HG03432 (cell line): ENCODE data around the gene GNPTAB.

ENCODE experiments used
- ATAC-seq: cut with Tn5 transposase; IDR thresholded peaks from one replicate; pipeline ENCODE4 v1.9.1; 2021; ENCODE audit warnings: mild to moderate bottlenecking, moderate library complexity; ENCODE audit not compliant: unreplicated experiment

GNPTAB gene

DNA sequence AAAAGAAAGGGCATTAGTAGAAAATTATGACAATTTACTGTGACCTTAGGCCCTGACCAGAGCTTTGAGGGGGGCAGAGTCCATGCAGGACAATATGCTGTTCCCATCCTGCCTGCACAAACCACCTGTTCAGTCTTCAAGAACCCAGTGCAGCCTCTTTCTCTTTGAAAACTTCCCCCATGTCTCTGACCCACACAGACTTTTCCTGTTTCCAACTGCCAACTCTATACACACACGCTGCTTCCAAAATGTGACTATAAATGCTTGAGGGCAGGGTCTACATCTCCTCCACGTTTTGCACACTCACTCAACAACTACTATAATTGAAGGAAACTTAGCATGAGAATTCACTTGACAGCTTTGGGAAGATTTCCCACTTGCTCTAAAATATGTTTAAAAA, 54.9 kb downstream of the GNPTAB start:
- ATAC-seq = no peak

- ATAC-seq = peak; percentile 78
Observed at GRCh38 chr12:101773650-101774162, 57.1 kb downstream of the GNPTAB start.

GRCh38 chr12:101772012-101772775, 58.6 kb downstream of the GNPTAB start:
- no peak for ATAC-seq

DNA sequence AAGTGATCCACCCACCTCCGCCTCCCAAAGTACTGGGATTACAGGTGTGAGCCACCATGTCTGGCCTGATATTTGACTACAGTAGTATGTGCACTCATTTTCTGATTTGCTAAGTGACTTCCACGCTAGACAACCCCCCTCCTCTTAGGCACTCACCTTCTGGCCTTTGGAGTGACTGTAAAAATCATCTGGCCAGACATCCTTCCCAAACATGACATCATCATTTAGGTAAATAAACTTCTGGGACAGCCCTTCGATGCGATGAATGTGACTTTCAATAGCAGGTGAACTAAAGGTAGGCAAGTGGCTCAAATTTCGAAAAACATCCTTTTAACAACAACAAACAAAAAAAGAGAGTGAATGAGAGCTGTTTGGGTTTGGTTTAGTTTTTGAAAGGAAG, 60.9 kb downstream of the GNPTAB start:
- no peak for ATAC-seq

- no peak for ATAC-seq
Observed at GRCh38 chr12:101768781-101769180, 62.0 kb downstream of the GNPTAB start.

- ATAC-seq = no peak
Observed at GRCh38 chr12:101767537-101767936, 63.2 kb downstream of the GNPTAB start.

- ATAC-seq = no peak
Observed at GRCh38 chr12:101764051-101764792, 66.5 kb downstream of the GNPTAB start.

- ATAC-seq = no peak
Observed at GRCh38 chr12:101763246-101763931, 67.4 kb downstream of the GNPTAB start.

DNA sequence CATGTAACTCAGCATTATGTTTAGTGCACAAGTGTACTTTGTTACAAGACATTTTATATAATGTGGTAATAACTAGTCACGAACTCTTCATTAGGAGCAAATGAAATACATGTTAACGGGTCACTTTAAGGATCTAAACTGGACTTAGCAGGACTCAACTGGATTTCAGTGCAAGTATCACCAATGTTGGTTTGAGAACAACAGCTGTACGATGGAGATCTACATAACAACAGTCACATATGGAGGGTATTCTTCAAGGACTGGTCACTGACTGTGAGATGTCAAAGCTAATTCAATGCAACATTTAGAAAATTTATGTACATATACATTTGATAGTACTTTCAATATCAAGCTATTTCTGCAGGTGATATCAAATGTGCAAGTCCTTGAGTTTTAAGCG, 69.0 kb downstream of the GNPTAB start:
- ATAC-seq = no peak

DNA sequence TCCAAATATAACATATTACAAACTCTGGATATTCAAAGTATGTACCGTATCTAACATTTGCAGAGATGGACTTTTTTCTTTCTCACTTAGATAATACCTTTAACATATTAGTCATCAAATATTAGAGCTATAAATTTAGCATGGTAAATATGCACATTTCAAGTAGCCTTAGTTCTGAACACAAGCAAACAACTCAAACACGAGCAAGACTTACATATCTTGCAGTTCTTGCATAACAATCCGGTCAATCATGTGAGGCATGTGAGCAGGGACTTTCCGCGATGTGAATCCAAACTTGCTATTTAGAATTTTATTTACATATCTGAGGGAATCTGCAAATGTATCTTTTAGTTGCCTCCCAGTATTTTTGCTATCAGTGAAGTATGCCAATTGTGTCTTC, 69.4 kb downstream of the GNPTAB start:
- ATAC-seq = no peak

- ATAC-seq = peak; percentile 62
Observed at GRCh38 chr12:101759396-101760047, 71.2 kb downstream of the GNPTAB start.

- no peak for ATAC-seq
Observed at GRCh38 chr12:101750152-101750551, 80.6 kb downstream of the GNPTAB start.

- no peak for ATAC-seq
Observed at GRCh38 chr12:101749657-101750056, 81.1 kb downstream of the GNPTAB start.

- ATAC-seq = no peak
Observed at GRCh38 chr12:101748907-101749306, 81.9 kb downstream of the GNPTAB start.

GRCh38 chr12:101747697-101748096, 83.1 kb downstream of the GNPTAB start:
- ATAC-seq = no peak

DNA sequence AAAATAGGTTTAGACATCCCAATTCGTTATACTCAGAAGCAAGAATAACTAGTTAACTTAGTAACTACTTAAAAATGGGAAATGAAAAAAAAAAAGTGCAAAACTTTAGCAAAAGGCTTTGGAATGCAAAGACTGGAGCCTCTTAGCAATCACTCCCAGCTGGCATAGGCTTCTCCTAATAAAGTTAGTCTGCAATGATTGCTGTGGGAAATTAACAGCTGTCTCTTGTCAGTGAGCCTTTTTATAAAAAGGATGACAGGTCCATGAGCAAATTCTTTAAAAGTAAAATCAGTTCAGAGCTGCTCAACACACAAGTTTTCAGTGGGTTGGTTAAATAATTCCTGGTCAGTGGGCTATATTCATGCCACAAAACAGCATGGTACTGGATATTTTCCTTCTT, 84.1 kb downstream of the GNPTAB start:
- no peak for ATAC-seq

- no peak for ATAC-seq
Observed at GRCh38 chr12:101746196-101746595, 84.6 kb downstream of the GNPTAB start.

GRCh38 chr12:101745481-101745880, 85.3 kb downstream of the GNPTAB start:
- ATAC-seq = no peak

DNA sequence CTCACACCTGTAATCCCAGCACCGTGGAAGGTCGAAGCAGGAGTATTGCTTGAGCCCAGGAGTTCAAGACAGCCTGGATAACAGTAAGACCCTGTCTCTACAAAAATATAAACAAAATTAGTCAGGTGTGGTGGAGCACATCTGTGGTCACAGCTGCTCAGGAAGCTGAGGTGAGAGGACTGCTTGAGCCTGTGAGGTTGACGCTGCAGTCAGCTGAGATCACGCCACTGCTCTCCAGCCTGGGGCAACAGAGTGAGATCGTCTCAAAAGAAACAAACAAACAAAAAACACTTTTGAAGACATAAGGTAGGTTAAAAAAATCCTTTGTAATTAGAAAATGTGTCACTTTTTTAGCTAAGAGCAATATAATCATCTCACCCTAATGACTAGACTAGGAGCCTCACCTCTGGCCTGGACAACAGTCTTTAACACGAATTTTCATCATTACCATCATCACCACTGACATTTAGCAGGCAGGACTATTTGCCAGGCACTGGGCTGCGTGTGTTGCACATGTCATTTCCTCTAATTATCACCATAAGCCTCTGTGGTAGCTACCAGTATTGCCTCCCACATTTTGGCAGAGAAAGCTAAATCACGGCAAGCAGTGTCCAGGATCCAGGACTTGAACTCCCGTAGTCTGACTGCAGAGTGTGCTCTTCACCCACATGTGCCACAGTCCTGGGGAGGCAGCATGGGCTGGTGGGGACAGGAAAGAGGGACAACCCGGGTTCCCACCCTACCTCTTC, 86.9 kb downstream of the GNPTAB start:
- ATAC-seq = peak; percentile 97

GRCh38 chr12:101743242-101743641, 87.5 kb downstream of the GNPTAB start:
- ATAC-seq = peak; percentile 3
